Measurements from ENCODE around the gene KRT6B. TPM values are rescaled to one million over a fixed set of nuclear protein-coding genes. Genes with fewer than 3 reads are reported as not detected.

Gene KRT6B
- polyA plus RNA-seq, 4 donors, result 0.67 TPM; not detected in 3

GRCh38 chr12:52399756-52400155 is 52.2 kb downstream of the KRT6B start:
- 90 to 94% (median 92%) methylated on average over 16 of the region's 16 CpGs for WGBS, 3 donors
- H3K4me1 ChIP-seq (ENCODE audit: control insufficient read depth in 3 of 3, insufficient read depth in 2 of 3, low read depth in 1 of 3, low read length in 2 of 3), result no peaks in the 10 kb centered on the region
- FAIRE-seq (no peak), DNase-seq (no peak)
- H3K9me3 ChIP-seq (ENCODE audit: control insufficient read depth in 2 of 2, insufficient read depth in 1 of 2, low read depth in 1 of 2, low read length in 1 of 2), result no peaks in the 10 kb centered on the region
- H3K36me3 ChIP-seq (ENCODE audit: control insufficient read depth in 3 of 3, insufficient read depth in 2 of 3, low read depth in 1 of 3, low read length in 3 of 3), result no peaks in the 10 kb centered on the region
- H3K4me3 ChIP-seq (ENCODE audit: low read depth in 1 of 3, low read length in 3 of 3), result no peak overlapping the region
- H3K27me3 ChIP-seq (ENCODE audit: control insufficient read depth in 3 of 3, insufficient read depth in 3 of 3, low read length in 3 of 3), result peaks cover 0 to 2% (median 0%) of the 10 kb centered on the region in 3 donors
- no peak overlapping the region for H3K27ac ChIP-seq (ENCODE audit: low read depth in 1 of 3, low read length in 2 of 3)

GRCh38 chr12:52398176-52398575 is 53.8 kb downstream of the KRT6B start:
- no peaks in the 10 kb centered on the region for H3K36me3 ChIP-seq (ENCODE audit: control insufficient read depth in 3 of 3, insufficient read depth in 2 of 3, low read depth in 1 of 3, low read length in 3 of 3)
- no peaks in the 10 kb centered on the region for H3K4me1 ChIP-seq (ENCODE audit: control insufficient read depth in 3 of 3, insufficient read depth in 2 of 3, low read depth in 1 of 3, low read length in 2 of 3)
- peaks cover 0 to 2% (median 0%) of the 10 kb centered on the region in 3 donors for H3K27me3 ChIP-seq (ENCODE audit: control insufficient read depth in 3 of 3, insufficient read depth in 3 of 3, low read length in 3 of 3)
- no peak overlapping the region for H3K27ac ChIP-seq (ENCODE audit: low read depth in 1 of 3, low read length in 2 of 3)
- no peak overlapping the region for H3K4me3 ChIP-seq (ENCODE audit: low read depth in 1 of 3, low read length in 3 of 3)
- no peak for DNase-seq
- no peaks in the 10 kb centered on the region for H3K9me3 ChIP-seq (ENCODE audit: control insufficient read depth in 2 of 2, insufficient read depth in 1 of 2, low read depth in 1 of 2, low read length in 1 of 2)
- 81 to 88% (median 83%) methylated on average over 1 of the region's 1 CpG for WGBS, 3 donors
- no peak for FAIRE-seq

GRCh38 chr12:52396656-52397055 is 55.3 kb downstream of the KRT6B start:
- Histone ChIP-seq H3K9me3 (ENCODE audit: control insufficient read depth in 2 of 2, insufficient read depth in 1 of 2, low read depth in 1 of 2, low read length in 1 of 2) (no peaks in the 10 kb centered on the region), H3K4me1 (ENCODE audit: control insufficient read depth in 3 of 3, insufficient read depth in 2 of 3, low read depth in 1 of 3, low read length in 2 of 3) (no peaks in the 10 kb centered on the region), H3K4me3 (ENCODE audit: low read depth in 1 of 3, low read length in 3 of 3) (no peak overlapping the region), H3K27me3 (ENCODE audit: control insufficient read depth in 3 of 3, insufficient read depth in 3 of 3, low read length in 3 of 3) (peaks cover 0 to 2% (median 0%) of the 10 kb centered on the region in 3 donors), H3K27ac (ENCODE audit: low read depth in 1 of 3, low read length in 2 of 3) (no peak overlapping the region), H3K36me3 (ENCODE audit: control insufficient read depth in 3 of 3, insufficient read depth in 2 of 3, low read depth in 1 of 3, low read length in 3 of 3) (no peaks in the 10 kb centered on the region)
- no peak for DNase-seq
- WGBS, 3 donors, result 77 to 81% (median 80%) methylated on average over 8 of the region's 8 CpGs
- no peak for FAIRE-seq

Other genes with a start within 250 kb of the KRT6B start
- 10 to 100 TPM in 1 of 4 donors, 1 to 10 TPM in 3; 2.2 to 10.1 (median 3.2) TPM for gene KRT7, start 218.9 kb downstream of the KRT6B start, polyA plus RNA-seq
- under 1 TPM in 3 of 4 donors, not detected in 1; 0.01 to 0.84 (median 0.54) TPM for gene KRT86, start 177.5 kb downstream of the KRT6B start, polyA plus RNA-seq
- under 1 TPM in 1 of 4 donors, not detected in 3; 0.53 TPM for gene KRT81, start 160.6 kb downstream of the KRT6B start, polyA plus RNA-seq
- gene KRT83, start 130.7 kb downstream of the KRT6B start, polyA plus RNA-seq, result under 1 TPM in 1 of 4 donors, not detected in 3; 0.03 TPM
- under 1 TPM in 1 of 4 donors, not detected in 3; 0.03 TPM for gene KRT85, start 84.7 kb downstream of the KRT6B start, polyA plus RNA-seq
- not detected for gene KRT84, start 66.5 kb downstream of the KRT6B start, polyA plus RNA-seq
- not detected for gene KRT82, start 45.8 kb downstream of the KRT6B start, polyA plus RNA-seq
- gene KRT75, start 17.8 kb downstream of the KRT6B start, polyA plus RNA-seq, result under 1 TPM in 1 of 4 donors, not detected in 3; 0.01 TPM
- gene KRT6C, start 21.7 kb upstream of the KRT6B start, polyA plus RNA-seq, result under 1 TPM in 1 of 4 donors, not detected in 3; 0.03 TPM
- gene KRT6A, start 41.1 kb upstream of the KRT6B start, polyA plus RNA-seq, result 1 to 10 TPM in 2 of 4 donors, under 1 TPM in 1, not detected in 1; 0.13 to 6.7 (median 3.2) TPM
- gene KRT5, start 68.2 kb upstream of the KRT6B start, polyA plus RNA-seq, result 1 to 10 TPM in 2 of 4 donors, under 1 TPM in 2; 0.06 to 6.5 (median 3.2) TPM
- gene KRT71, start 101.0 kb upstream of the KRT6B start, polyA plus RNA-seq, result not detected
- gene KRT74, start 121.7 kb upstream of the KRT6B start, polyA plus RNA-seq, result under 1 TPM in 1 of 4 donors, not detected in 3; 0.27 TPM
- gene KRT72, start 149.3 kb upstream of the KRT6B start, polyA plus RNA-seq, result 10 to 100 TPM in 1 of 4 donors, 1 to 10 TPM in 2, not detected in 1; 3.2 to 24.6 (median 9.8) TPM
- gene KRT73, start 166.4 kb upstream of the KRT6B start, polyA plus RNA-seq, result 1 to 10 TPM in 2 of 4 donors, under 1 TPM in 1, not detected in 1; 0.84 to 2.2 (median 1.4) TPM
- gene KRT2, start 200.1 kb upstream of the KRT6B start, polyA plus RNA-seq, result 1 to 10 TPM in 3 of 4 donors, not detected in 1; 1.1 to 2.2 (median 1.1) TPM
- gene KRT1, start 228.3 kb upstream of the KRT6B start, polyA plus RNA-seq, result under 1 TPM in 1 of 4 donors, not detected in 3; 0.50 TPM